Neural cell (in vitro differentiated cells): ENCODE data around the gene ADNP2. TPM values are rescaled to one million over a fixed set of nuclear protein-coding genes. Genes with fewer than 3 reads are reported as not detected.

Experiments used
- H2AFZ ChIP-seq: fragments of 200-600, 300-800 bp; sonication (generic), shearing (Covaris generic); 2 replicates; pipeline ENCODE4 v1.6.0; 2014; ENCODE audit warnings: low read depth, mild to moderate bottlenecking, antibody characterized with exemption, low read length, moderate library complexity
- H3F3A ChIP-seq: fragments of 200-600 bp; shearing (Covaris generic); 2 replicates; pipeline ENCODE4 v1.6.1; 2016; ENCODE audit warnings: mild to moderate bottlenecking, moderate library complexity, mixed read lengths, antibody characterized with exemption, low read length; ENCODE audit not compliant: insufficient read depth, poor library complexity, severe bottlenecking
- H3K27ac ChIP-seq: fragments of 200-600, 300-800 bp; sonication (generic), shearing (Covaris generic); 2 replicates; pipeline ENCODE4 v1.5.1; 2014; ENCODE audit warnings: mild to moderate bottlenecking, low read length, moderate library complexity
- H3K27me3 ChIP-seq: fragments of 300-800, 200-600 bp; sonication (generic), shearing (Covaris generic); 2 replicates; pipeline ENCODE4 v1.6.0; 2014; ENCODE audit warnings: mild to moderate bottlenecking, low read depth, low read length, moderate library complexity; ENCODE audit not compliant: insufficient read depth
- H3K36me3 ChIP-seq: fragments of 300-800, 200-600 bp; sonication (generic), shearing (Covaris generic); 2 replicates; pipeline ENCODE4 v1.5.1; 2014; ENCODE audit warnings: mild to moderate bottlenecking, antibody characterized with exemption, low read length, moderate library complexity; ENCODE audit not compliant: insufficient read depth
- H3K4me2 ChIP-seq: fragments of 300-800, 200-600 bp; sonication (generic), shearing (Covaris generic); 2 replicates; pipeline ENCODE4 v1.6.0; 2014; ENCODE audit warnings: mild to moderate bottlenecking, low read length
- H3K4me3 ChIP-seq: fragments of 300-800, 200-600 bp; sonication (generic), shearing (Covaris generic); 2 replicates; pipeline ENCODE4 v1.5.1; 2014; ENCODE audit warnings: mild to moderate bottlenecking, low read length, moderate library complexity
- H3K79me2 ChIP-seq: fragments of 200-600 bp; shearing (Covaris generic); replicated peaks from 2 replicates; pipeline ENCODE4 v1.6.0; 2014; ENCODE audit warnings: mild to moderate bottlenecking, low read length, moderate library complexity; ENCODE audit not compliant: insufficient read depth
- H3K9ac ChIP-seq: fragments of 300-800, 200-600 bp; sonication (generic), shearing (Covaris generic); 2 replicates; pipeline ENCODE4 v1.6.1; 2016; ENCODE audit warnings: mild to moderate bottlenecking, low read length, mixed read lengths
- H3K9me2 ChIP-seq: fragments of 200-600 bp; shearing (Covaris generic); 2 replicates; pipeline ENCODE4 v1.6.1; 2016; ENCODE audit warnings: mild to moderate bottlenecking, low read length, mixed read lengths; ENCODE audit not compliant: insufficient read depth
- H3K9me3 ChIP-seq: fragments of 200-600, 300-800 bp; sonication (generic), shearing (Covaris generic); 2 replicates; pipeline ENCODE4 v1.6.1; 2016; ENCODE audit warnings: mild to moderate bottlenecking, mixed run types, low read length, moderate library complexity, mixed read lengths
- H4K20me1 ChIP-seq: fragments of 200-600 bp; shearing (Covaris generic); 2 replicates; pipeline ENCODE4 v1.6.1; 2016; ENCODE audit warnings: mild to moderate bottlenecking, mixed run types; ENCODE audit not compliant: insufficient read depth
- CTCF ChIP-seq: fragments of 450-650 bp; IDR thresholded peaks from 2 replicates; pipeline ENCODE4 v1.5.1; 2014; ENCODE audit warnings: antibody characterized with exemption, mild to moderate bottlenecking, moderate library complexity; ENCODE audit not compliant: poor library complexity, severe bottlenecking
- EP300 ChIP-seq: fragments of 450-650 bp; conservative IDR thresholded peaks from 2 replicates; pipeline ENCODE4 v1.6.1; 2014; ENCODE audit warnings: antibody characterized with exemption, mild to moderate bottlenecking, moderate library complexity; ENCODE audit not compliant: poor library complexity, severe bottlenecking
- EZH2 ChIP-seq: fragments of 200-600, 300-800 bp; shearing (Covaris generic), sonication (generic); IDR thresholded peaks from 2 replicates; pipeline ENCODE4 v1.6.1; 2014; ENCODE audit warnings: antibody characterized with exemption, low read length, borderline replicate concordance, mild to moderate bottlenecking; ENCODE audit not compliant: insufficient read depth, poor library complexity, severe bottlenecking
- MXI1 ChIP-seq: fragments of 450-650 bp; conservative IDR thresholded peaks from 2 replicates; pipeline ENCODE4 v1.6.1; 2014; ENCODE audit warnings: antibody characterized with exemption, mild to moderate bottlenecking; ENCODE audit not compliant: poor library complexity, severe bottlenecking
- POLR2AphosphoS5 ChIP-seq: IDR thresholded peaks from 2 replicates; pipeline ENCODE4 v1.6.1; 2012
- RAD21 ChIP-seq: fragments of 450-650 bp; conservative IDR thresholded peaks from 2 replicates; pipeline ENCODE4 v1.6.1; 2014; ENCODE audit warnings: antibody characterized with exemption, mild to moderate bottlenecking, moderate library complexity
- REST ChIP-seq: IDR thresholded peaks from 2 replicates; pipeline ENCODE4 v1.6.1; 2012; ENCODE audit warnings: borderline replicate concordance
- SMC3 ChIP-seq: fragments of 450-650 bp; conservative IDR thresholded peaks from 2 replicates; pipeline ENCODE4 v1.6.1; 2014; ENCODE audit warnings: antibody characterized with exemption, mild to moderate bottlenecking, moderate library complexity; ENCODE audit not compliant: poor library complexity
- TAF1 ChIP-seq: IDR thresholded peaks from 2 replicates; pipeline ENCODE4 v1.6.1; 2012; ENCODE audit warnings: low read depth
- polyA plus RNA-seq: library from polyadenylated mRNA; depleted of rRNA; stranded (reverse); fragments of >200 nt; gene quantifications from 2 replicates; pipeline ENCODE4 v1.2.3, GENCODE V29; 2014

The ADNP2 gene
- polyA plus RNA-seq, 1 donor from 2014 or later = 16.9 TPM

GRCh38 chr18:80135136-80135535 lies 26.1 kb downstream of the ADNP2 start:
- Histone ChIP-seq H2AFZ (no peak overlapping the region), H3K27ac (no peak overlapping the region), H3K4me2 (no peak overlapping the region), H3K27me3 (no peaks in the 10 kb centered on the region), H3K4me3 (no peak overlapping the region), H3K36me3 (peaks cover 6% of the 10 kb centered on the region), H3K79me2 (peaks cover 3% of the 10 kb centered on the region), H3K9me3 (no peaks in the 10 kb centered on the region), H3F3A (no peaks in the 10 kb centered on the region), H3K9ac (no peak overlapping the region), H3K9me2 (no peaks in the 10 kb centered on the region), H4K20me1 (no peaks in the 10 kb centered on the region)
- no peak for TF ChIP-seq RAD21
- no peak for TF ChIP-seq POLR2AphosphoS5
- TF ChIP-seq SMC3 = no peak
- TF ChIP-seq CTCF = no peak

- Histone ChIP-seq H3K4me2 (no peak overlapping the region), H4K20me1 (no peaks in the 10 kb centered on the region), H3K27ac (no peak overlapping the region), H3K36me3 (peaks cover 6% of the 10 kb centered on the region), H2AFZ (no peak overlapping the region), H3K27me3 (no peaks in the 10 kb centered on the region), H3K9me3 (no peaks in the 10 kb centered on the region), H3K79me2 (no peaks in the 10 kb centered on the region), H3K4me3 (no peak overlapping the region), H3K9ac (no peak overlapping the region), H3K9me2 (no peaks in the 10 kb centered on the region), H3F3A (no peaks in the 10 kb centered on the region)
- TF ChIP-seq SMC3 (no peak), EZH2 (no peak), RAD21 (no peak), TAF1 (no peak), CTCF (no peak), POLR2AphosphoS5 (no peak), EP300 (no peak), MXI1 (no peak), REST (no peak)
These were observed 27.6 kb downstream of the ADNP2 start for GRCh38 chr18:80136679-80137078.
